ENCODE data around the gene GYS1. TPM values are rescaled to one million over a fixed set of nuclear protein-coding genes. Genes with fewer than 3 reads are reported as not detected.
"Not testable (repeated sequence)": the region's sequence is repeated elsewhere in the genome, so short reads cannot be mapped to it uniquely, and the experiment has no call there.

GYS1 gene
- total RNA-seq, 1 donor from 2014 or later = 71.2 TPM

GRCh38 chr19:49025088-49025487 lies 32.0 kb upstream of the GYS1 start:
- H3K27ac Mint-ChIP-seq; DNase-seq (ENCODE audit: low spot score); intact Hi-C loops (cut with micrococcal nuclease); H3K9me3 Mint-ChIP-seq; H3K36me3 Mint-ChIP-seq (ENCODE audit: low read depth); H3K4me3 Mint-ChIP-seq: not testable (repeated sequence)
- Mint-ChIP-seq H3K4me1 (ENCODE audit: low read depth) (peaks cover 10% of the 10 kb centered on the region), H3K27me3 (ENCODE audit: insufficient read depth) (peaks cover 13% of the 10 kb centered on the region)

GRCh38 chr19:49024233-49024632 lies 31.1 kb upstream of the GYS1 start, which contains the start of gene CGB3:
CGB3 (minus strand) TSS chr19:49024333; CDS start chr19:49023971, 362 bp downstream.
- H3K36me3 Mint-ChIP-seq (ENCODE audit: low read depth); DNase-seq (ENCODE audit: low spot score); H3K4me3 Mint-ChIP-seq; intact Hi-C loops (cut with micrococcal nuclease); H3K27ac Mint-ChIP-seq; H3K9me3 Mint-ChIP-seq: not testable (repeated sequence)
- H3K27me3 Mint-ChIP-seq (ENCODE audit: insufficient read depth) = peaks cover 16% of the 10 kb centered on the region
- H3K4me1 Mint-ChIP-seq (ENCODE audit: low read depth) = peaks cover 13% of the 10 kb centered on the region

GRCh38 chr19:49022116-49022515 lies 29.0 kb upstream of the GYS1 start:
- Mint-ChIP-seq H3K4me1 (ENCODE audit: low read depth) (peaks cover 20% of the 10 kb centered on the region), H3K27ac (no peak overlapping the region), H3K4me3 (no peak overlapping the region)

GRCh38 chr19:49020931-49021895 lies 28.1 kb upstream of the GYS1 start:
- Mint-ChIP-seq H3K27me3 (ENCODE audit: insufficient read depth) (peaks cover 20% of the 10 kb centered on the region), H3K9me3 (no peaks in the 10 kb centered on the region), H3K36me3 (ENCODE audit: low read depth) (peaks cover 3% of the 10 kb centered on the region), H3K4me1 (ENCODE audit: low read depth) (peaks cover 20% of the 10 kb centered on the region), H3K4me3 (no peak overlapping the region), H3K27ac (peak overlapping the region; percentile 3)
- intact Hi-C loops (cut with micrococcal nuclease) = no loop called here
- no peak for DNase-seq (ENCODE audit: low spot score)

More at GRCh38 chr19:49022116-49022515, 29.0 kb upstream of the GYS1 start:
- intact Hi-C loops (cut with micrococcal nuclease) = no loop called here
- H3K9me3 Mint-ChIP-seq = no peaks in the 10 kb centered on the region
- peaks cover 20% of the 10 kb centered on the region for H3K27me3 Mint-ChIP-seq (ENCODE audit: insufficient read depth)
- no peak for DNase-seq (ENCODE audit: low spot score)
- H3K36me3 Mint-ChIP-seq (ENCODE audit: low read depth) = peaks cover 3% of the 10 kb centered on the region

- Mint-ChIP-seq H3K27ac (no peak overlapping the region), H3K27me3 (ENCODE audit: insufficient read depth) (peaks cover 20% of the 10 kb centered on the region), H3K9me3 (no peaks in the 10 kb centered on the region), H3K36me3 (ENCODE audit: low read depth) (peaks cover 9% of the 10 kb centered on the region), H3K4me1 (ENCODE audit: low read depth) (peaks cover 20% of the 10 kb centered on the region), H3K4me3 (no peak overlapping the region)
- no peak for DNase-seq (ENCODE audit: low spot score)
- intact Hi-C loops (cut with micrococcal nuclease) = no loop called here
Measured at GRCh38 chr19:49020342-49020741, 27.2 kb upstream of the GYS1 start.

- intact Hi-C loops (cut with micrococcal nuclease) = loop anchor here (1.0 to 2.0 kb wide), 2 partner anchors 26 to 37 kb away; partner anchors contain the start of genes CGB7, GYS1 and RUVBL2
- H3K36me3 Mint-ChIP-seq (ENCODE audit: low read depth) = peaks cover 9% of the 10 kb centered on the region
- DNase-seq (ENCODE audit: low spot score) = peak; percentile 48
- peaks cover 20% of the 10 kb centered on the region for H3K27me3 Mint-ChIP-seq (ENCODE audit: insufficient read depth)
- H3K9me3 Mint-ChIP-seq = no peaks in the 10 kb centered on the region
- peaks cover 20% of the 10 kb centered on the region for H3K4me1 Mint-ChIP-seq (ENCODE audit: low read depth)
- peak overlapping the region; percentile 44 for H3K27ac Mint-ChIP-seq
- H3K4me3 Mint-ChIP-seq = peak overlapping the region; percentile 84
Measured at GRCh38 chr19:49019242-49019932, 26.3 kb upstream of the GYS1 start.

GRCh38 chr19:49018388-49019241 lies 25.5 kb upstream of the GYS1 start:
- Mint-ChIP-seq H3K27ac (peak overlapping the region; percentile 44), H3K27me3 (ENCODE audit: insufficient read depth) (peaks cover 20% of the 10 kb centered on the region), H3K36me3 (ENCODE audit: low read depth) (peaks cover 14% of the 10 kb centered on the region), H3K4me1 (ENCODE audit: low read depth) (peaks cover 20% of the 10 kb centered on the region), H3K4me3 (peak overlapping the region; percentile 84)
- intact Hi-C loops (cut with micrococcal nuclease) = loop anchor here (1.0 to 2.0 kb wide), 2 partner anchors 25 to 38 kb away; partner anchors contain the start of genes CGB7, GYS1 and RUVBL2
- not testable (repeated sequence) for DNase-seq (ENCODE audit: low spot score); H3K9me3 Mint-ChIP-seq

- Mint-ChIP-seq H3K27me3 (ENCODE audit: insufficient read depth) (peaks cover 20% of the 10 kb centered on the region), H3K4me3 (peak overlapping the region; percentile 84)
- intact Hi-C loops (cut with micrococcal nuclease) = loop anchor here (2.0 kb wide), 1 partner anchor 39 kb away; the partner anchor contains the start of gene CGB7
Measured at GRCh38 chr19:49017666-49018351, 24.7 kb upstream of the GYS1 start.

GRCh38 chr19:49017041-49017665 lies 24.0 kb upstream of the GYS1 start, which contains the start of gene LHB:
LHB (minus strand) TSS chr19:49017091; CDS start chr19:49017081, 10 bp downstream.
- intact Hi-C loops (cut with micrococcal nuclease) = no loop called here
- no peaks in the 10 kb centered on the region for H3K9me3 Mint-ChIP-seq
- H3K27me3 Mint-ChIP-seq (ENCODE audit: insufficient read depth) = peaks cover 20% of the 10 kb centered on the region
- peaks cover 20% of the 10 kb centered on the region for H3K4me1 Mint-ChIP-seq (ENCODE audit: low read depth)
- no peak within 1 kb of the TSS for H3K27ac Mint-ChIP-seq
- peaks cover 14% of the 10 kb centered on the region for H3K36me3 Mint-ChIP-seq (ENCODE audit: low read depth)
- H3K4me3 Mint-ChIP-seq = peak within 1 kb of the TSS; percentile 19
- no peak for DNase-seq (ENCODE audit: low spot score)

More at GRCh38 chr19:49017666-49018351, 24.7 kb upstream of the GYS1 start:
- H3K27ac Mint-ChIP-seq = no peak overlapping the region
- H3K9me3 Mint-ChIP-seq = no peaks in the 10 kb centered on the region
- DNase-seq (ENCODE audit: low spot score) = peak; percentile 49
- peaks cover 20% of the 10 kb centered on the region for H3K4me1 Mint-ChIP-seq (ENCODE audit: low read depth)
- peaks cover 14% of the 10 kb centered on the region for H3K36me3 Mint-ChIP-seq (ENCODE audit: low read depth)

GRCh38 chr19:49016067-49016839 lies 23.1 kb upstream of the GYS1 start:
- peaks cover 16% of the 10 kb centered on the region for H3K4me1 Mint-ChIP-seq (ENCODE audit: low read depth)
- intact Hi-C loops (cut with micrococcal nuclease) = no loop called here
- peaks cover 17% of the 10 kb centered on the region for H3K27me3 Mint-ChIP-seq (ENCODE audit: insufficient read depth)
- no peak for DNase-seq (ENCODE audit: low spot score)
- H3K27ac Mint-ChIP-seq = no peak overlapping the region
- peaks cover 16% of the 10 kb centered on the region for H3K36me3 Mint-ChIP-seq (ENCODE audit: low read depth)
- H3K4me3 Mint-ChIP-seq = no peak overlapping the region
- no peaks in the 10 kb centered on the region for H3K9me3 Mint-ChIP-seq

- Mint-ChIP-seq H3K9me3 (no peaks in the 10 kb centered on the region), H3K4me1 (ENCODE audit: low read depth) (peaks cover 10% of the 10 kb centered on the region), H3K27ac (no peak overlapping the region), H3K36me3 (ENCODE audit: low read depth) (peaks cover 25% of the 10 kb centered on the region), H3K27me3 (ENCODE audit: insufficient read depth) (peaks cover 6% of the 10 kb centered on the region), H3K4me3 (no peak overlapping the region)
- intact Hi-C loops (cut with micrococcal nuclease) = no loop called here
- DNase-seq (ENCODE audit: low spot score) = no peak
Measured at GRCh38 chr19:49014870-49015255, 21.8 kb upstream of the GYS1 start.
